Smooth muscle cell (in vitro differentiated cells): Measurements from ENCODE around the gene NCKAP5. TPM values are rescaled to one million over a fixed set of nuclear protein-coding genes. Genes with fewer than 3 reads are reported as not detected.

Experiments used
- DNase-seq: peaks from one replicate; lab custom pipeline; 2025; ENCODE audit not compliant: unreplicated experiment; lab: John Stamatoyannopoulos, UW
- H2AFZ ChIP-seq: fragments of 200-600 bp; sonication (generic); 2 replicates; pipeline ENCODE4 v1.6.0; 2016; ENCODE audit warnings: antibody characterized with exemption, low read depth, mild to moderate bottlenecking
- H3F3A ChIP-seq: fragments of 200-600 bp; sonication (generic); 2 replicates; pipeline ENCODE4 v1.6.0; 2017; ENCODE audit warnings: antibody characterized with exemption, low read depth
- H3K27ac ChIP-seq: fragments of 200-600 bp; sonication (generic); 2 replicates; pipeline ENCODE4 v1.5.1; 2016; ENCODE audit warnings: low read depth, mild to moderate bottlenecking
- H3K27me3 ChIP-seq: fragments of 200-600 bp; sonication (generic); 2 replicates; pipeline ENCODE4 v1.6.1; 2016; ENCODE audit warnings: low read depth, mild to moderate bottlenecking
- H3K36me3 ChIP-seq: fragments of 200-600 bp; sonication (generic); 2 replicates; pipeline ENCODE4 v1.5.1; 2016; ENCODE audit warnings: low read depth
- H3K4me1 ChIP-seq: fragments of 200-600 bp; sonication (generic); 2 replicates; pipeline ENCODE4 v1.5.1; 2016; ENCODE audit warnings: low read depth
- H3K4me2 ChIP-seq: fragments of 200-600 bp; sonication (generic); 2 replicates; pipeline ENCODE4 v1.6.0; 2016; ENCODE audit warnings: mild to moderate bottlenecking
- H3K4me3 ChIP-seq: fragments of 200-600 bp; sonication (generic); 2 replicates; pipeline ENCODE4 v1.5.1; 2016; ENCODE audit warnings: mild to moderate bottlenecking
- H3K79me2 ChIP-seq: fragments of 200-600 bp; sonication (generic); 2 replicates; pipeline ENCODE4 v1.6.0; 2016; ENCODE audit warnings: low read depth, mild to moderate bottlenecking
- H3K9ac ChIP-seq: fragments of 200-600 bp; sonication (generic); 2 replicates; pipeline ENCODE4 v1.6.0; 2016; ENCODE audit warnings: low read depth
- H3K9me3 ChIP-seq: fragments of 200-600 bp; sonication (generic); replicated peaks from 2 replicates; pipeline ENCODE4 v1.5.1; 2016; ENCODE audit warnings: low read depth
- H4K20me1 ChIP-seq: fragments of 200-600 bp; sonication (generic); 2 replicates; pipeline ENCODE4 v1.6.0; 2016; ENCODE audit warnings: low read depth
- CTCF ChIP-seq: fragments of 200-600 bp; sonication (generic); IDR thresholded peaks from 2 replicates; pipeline ENCODE4 v1.5.1; 2017; ENCODE audit warnings: borderline replicate concordance, mild to moderate bottlenecking, antibody characterized with exemption; ENCODE audit not compliant: insufficient read depth, poor library complexity, severe bottlenecking
- WGBS: methylation state at CpG from one replicate; pipeline ENCODE4 v1.1.7; 2016; ENCODE audit warnings: low lambda C conversion rate; 5-methylcytosine and 5-hydroxymethylcytosine counted together
- polyA plus RNA-seq: library from polyadenylated mRNA; unstranded; fragments of >200 nt; fragmentation: Nextera tagmentation; extraction: Ambion mirVana; gene quantifications from 2 replicates; pipeline ENCODE4 v1.2.1, GENCODE V29; 2016
- total RNA-seq: library from RNA; depleted of rRNA; stranded (reverse); fragments of >200 nt; gene quantifications from 2 replicates; pipeline ENCODE4 v1.2.3, GENCODE V29; 2014

NCKAP5 gene
- total and polyA plus RNA-seq, 2 experiments from 2014 or later, result 4.6 to 9.5 TPM

GRCh38 chr2:133576714-133577113 is 8.5 kb upstream of the NCKAP5 start:
- H3K27me3 ChIP-seq, result no peaks in the 10 kb centered on the region
- H3K4me1 ChIP-seq, result no peaks in the 10 kb centered on the region
- H3K36me3 ChIP-seq, result no peaks in the 10 kb centered on the region
- H2AFZ ChIP-seq, result no peak overlapping the region
- no peak for DNase-seq
- TF ChIP-seq CTCF, result no peak
- H3K27ac ChIP-seq, result no peak overlapping the region
- WGBS, result 80% methylated on average over 1 of the region's 1 CpG
- H3F3A ChIP-seq, result no peaks in the 10 kb centered on the region
- H3K9me3 ChIP-seq, result no peaks in the 10 kb centered on the region
- no peak overlapping the region for H3K4me3 ChIP-seq
- H3K9ac ChIP-seq, result no peak overlapping the region
- H3K4me2 ChIP-seq, result no peak overlapping the region
- no peaks in the 10 kb centered on the region for H3K79me2 ChIP-seq
- H4K20me1 ChIP-seq, result no peaks in the 10 kb centered on the region

- H3K9ac ChIP-seq, result no peak overlapping the region
- 87% methylated on average over 1 of the region's 1 CpG for WGBS
- no peak for DNase-seq
- H3K27me3 ChIP-seq, result no peaks in the 10 kb centered on the region
- H3K4me1 ChIP-seq, result no peaks in the 10 kb centered on the region
- H3K9me3 ChIP-seq, result no peaks in the 10 kb centered on the region
- H3K4me2 ChIP-seq, result no peak overlapping the region
- no peaks in the 10 kb centered on the region for H3F3A ChIP-seq
- no peak overlapping the region for H2AFZ ChIP-seq
- H4K20me1 ChIP-seq, result no peaks in the 10 kb centered on the region
- H3K27ac ChIP-seq, result no peak overlapping the region
- H3K4me3 ChIP-seq, result no peak overlapping the region
- TF ChIP-seq CTCF, result no peak
- H3K36me3 ChIP-seq, result no peaks in the 10 kb centered on the region
- no peaks in the 10 kb centered on the region for H3K79me2 ChIP-seq
These were observed 6.4 kb upstream of the NCKAP5 start for GRCh38 chr2:133574620-133575019.

GRCh38 chr2:133574186-133574585 is 5.9 kb upstream of the NCKAP5 start:
- no peak for DNase-seq
- no peak for TF ChIP-seq CTCF
- Histone ChIP-seq H3K27me3 (no peaks in the 10 kb centered on the region), H4K20me1 (no peaks in the 10 kb centered on the region), H3K79me2 (no peaks in the 10 kb centered on the region), H3F3A (no peaks in the 10 kb centered on the region), H3K4me3 (no peak overlapping the region), H3K36me3 (no peaks in the 10 kb centered on the region), H3K9me3 (no peaks in the 10 kb centered on the region), H3K4me1 (no peaks in the 10 kb centered on the region), H3K27ac (no peak overlapping the region), H3K4me2 (no peak overlapping the region), H3K9ac (no peak overlapping the region), H2AFZ (no peak overlapping the region)
- WGBS, result 50% methylated on average over 5 of the region's 5 CpGs

- Histone ChIP-seq H3K9ac (no peak overlapping the region), H3K9me3 (no peaks in the 10 kb centered on the region), H2AFZ (no peak overlapping the region), H3K4me3 (no peak overlapping the region), H3K79me2 (no peaks in the 10 kb centered on the region), H4K20me1 (no peaks in the 10 kb centered on the region), H3K27ac (no peak overlapping the region), H3K27me3 (no peaks in the 10 kb centered on the region), H3F3A (no peaks in the 10 kb centered on the region), H3K36me3 (no peaks in the 10 kb centered on the region), H3K4me2 (no peak overlapping the region), H3K4me1 (no peaks in the 10 kb centered on the region)
- DNase-seq, result no peak
- no peak for TF ChIP-seq CTCF
- 93% methylated on average over 6 of the region's 6 CpGs for WGBS
These were observed 5.4 kb upstream of the NCKAP5 start for GRCh38 chr2:133573491-133574162.
